H1 (cell line): ENCODE measurements around the gene TGFB2. TPM values are rescaled to one million over a fixed set of nuclear protein-coding genes. Genes with fewer than 3 reads are reported as not detected.

Experiments
- CTCF ChIA-PET: fragments of 300-600 bp; sonication (Branson Sonifier 250); formaldehyde crosslinking; loops from one replicate; lab custom pipeline; 2021; ENCODE audit not compliant: partially characterized antibody; lab: Charles Lee
- POLR2A ChIA-PET: fragments of 300-600 bp; sonication (Branson Sonifier 250); formaldehyde crosslinking; loops from one replicate; lab custom pipeline; 2021; ENCODE audit warnings: inconsistent platforms; ENCODE audit not compliant: partially characterized antibody; lab: Charles Lee
- DNase-seq, 2 experiments: peaks; one replicate each; pipeline versions ENCODE4 v3.0.0 to v3.0.0-alpha.2; 2010 to 2022; ENCODE audit warnings: low spot score in 2 of 2, low read depth in 1 of 2, mixed read lengths in 1 of 2
- FAIRE-seq: peaks from 2 replicates; lab custom pipeline; 2011; peaks lifted over from hg19 to GRCh38; lab: Jason Lieb, UNC
- H2AFZ ChIP-seq: 2 replicates; pipeline ENCODE4 v1.8.1; 2012; ENCODE audit warnings: low read length, inconsistent platforms
- H2AK5ac ChIP-seq: 2 replicates; pipeline ENCODE4 v1.6.1; 2013; ENCODE audit warnings: low read depth, low read length
- H2BK120ac ChIP-seq: replicated peaks from 2 replicates; pipeline ENCODE3; 2013; ENCODE audit warnings: low read depth, low read length, inconsistent platforms
- H2BK12ac ChIP-seq: 2 replicates; pipeline ENCODE4 v1.6.1; 2013; ENCODE audit warnings: low read depth, low read length
- H2BK15ac ChIP-seq: 2 replicates; pipeline ENCODE4 v1.6.1; 2013; ENCODE audit warnings: low read length
- H2BK20ac ChIP-seq: 2 replicates; pipeline ENCODE4 v1.6.1; 2013; ENCODE audit warnings: low read length
- H2BK5ac ChIP-seq: 2 replicates; pipeline ENCODE4 v1.6.1; 2013; ENCODE audit warnings: low read depth, low read length
- H3K14ac ChIP-seq: 2 replicates; pipeline ENCODE4 v1.6.1; 2013; ENCODE audit warnings: inconsistent platforms; ENCODE audit not compliant: insufficient read length
- H3K18ac ChIP-seq: 2 replicates; pipeline ENCODE4 v1.6.1; 2013; ENCODE audit warnings: low read length; ENCODE audit errors: extremely low read depth
- H3K23ac ChIP-seq: 2 replicates; pipeline ENCODE4 v1.6.1; 2013; ENCODE audit warnings: inconsistent platforms; ENCODE audit not compliant: insufficient read length
- H3K23me2 ChIP-seq: 2 replicates; pipeline ENCODE4 v1.6.1; 2013; ENCODE audit warnings: low read depth, low read length
- H3K27ac ChIP-seq: 2 replicates; pipeline ENCODE4 v1.6.1; 2011; ENCODE audit warnings: low read depth, low read length, inconsistent platforms
- H3K27me3 ChIP-seq, 4 experiments: replicated peaks in 1 of 4; 1 replicate in 1 of 4; 2 replicates in 3 of 4; pipeline versions ENCODE4 v1.6.1 to v1.8.1; 2011 to 2013; ENCODE audit warnings: low read length in 3 of 4, mild to moderate bottlenecking in 3 of 4, inconsistent platforms in 2 of 4, mixed read lengths in 2 of 4, moderate library complexity in 1 of 4; ENCODE audit not compliant: control insufficient read depth in 3 of 4, insufficient read depth in 3 of 4; ENCODE audit errors: extremely low read depth in 1 of 4
- H3K36me3 ChIP-seq, 4 experiments: 2 replicates each; pipeline versions ENCODE4 v1.6.1 to v1.8.1; 2011 to 2013; ENCODE audit warnings: mild to moderate bottlenecking in 4 of 4, low read length in 3 of 4, moderate library complexity in 2 of 4, control low read depth in 1 of 4, inconsistent platforms in 1 of 4; ENCODE audit not compliant: insufficient read depth in 4 of 4, control insufficient read depth in 2 of 4
- H3K4ac ChIP-seq: replicated peaks from 2 replicates; pipeline ENCODE3; 2013; ENCODE audit warnings: low read length, low read depth, mixed read lengths, inconsistent platforms; ENCODE audit not compliant: insufficient read length
- H3K4me1 ChIP-seq, 4 experiments: replicated peaks in 1 of 4; 1 replicate in 1 of 4; 2 replicates in 3 of 4; pipeline versions ENCODE4 v1.6.1 to v1.8.1; 2011 to 2013; ENCODE audit warnings: low read length in 3 of 4, inconsistent platforms in 2 of 4, mixed read lengths in 1 of 4; ENCODE audit not compliant: insufficient read depth in 4 of 4, control insufficient read depth in 3 of 4
- H3K4me2 ChIP-seq, 2 experiments: 2 replicates each; pipeline versions ENCODE4 v1.6.1 to v1.8.1; 2011 to 2013; ENCODE audit warnings: low read depth in 2 of 2, low read length in 2 of 2, control low read depth in 1 of 2, inconsistent platforms in 1 of 2, mild to moderate bottlenecking in 1 of 2; ENCODE audit not compliant: insufficient read depth in 1 of 2
- H3K4me3 ChIP-seq, 4 experiments: fragments of 200-600, 300-600 bp in 1 of 4; sonication (generic), shearing (Covaris generic), sonication (Bioruptor Twin) in 1 of 4; 2 replicates each; pipeline versions ENCODE4 v1.5.1 to v1.8.1; 2011 to 2016; ENCODE audit warnings: low read length in 4 of 4, low read depth in 3 of 4, control low read depth in 2 of 4, inconsistent platforms in 2 of 4, mild to moderate bottlenecking in 2 of 4, mixed read lengths in 1 of 4, moderate library complexity in 1 of 4; ENCODE audit not compliant: insufficient read depth in 2 of 4; ENCODE audit errors: extremely low read depth in 1 of 4
- H3K56ac ChIP-seq: replicated peaks from 2 replicates; pipeline ENCODE3; 2013; ENCODE audit warnings: low read depth, mild to moderate bottlenecking, mixed read lengths, low read length, inconsistent platforms; ENCODE audit not compliant: insufficient read length
- H3K79me1 ChIP-seq: 2 replicates; pipeline ENCODE4 v1.6.1; 2013; ENCODE audit warnings: low read depth, low read length, control low read depth
- H3K79me2 ChIP-seq, 2 experiments: 2 replicates each; pipeline versions ENCODE4 v1.6.1 to v1.8.1; 2012 to 2013; ENCODE audit warnings: low read length in 2 of 2, mild to moderate bottlenecking in 2 of 2, inconsistent platforms in 1 of 2; ENCODE audit not compliant: insufficient read depth in 2 of 2, control insufficient read depth in 1 of 2
- H3K9ac ChIP-seq, 4 experiments: replicated peaks in 1 of 4; 1 replicate in 1 of 4; 2 replicates in 3 of 4; pipeline versions ENCODE4 v1.6.1 to v1.8.1; 2011 to 2013; ENCODE audit warnings: low read depth in 3 of 4, low read length in 3 of 4, control low read depth in 2 of 4, mild to moderate bottlenecking in 2 of 4, moderate library complexity in 2 of 4, inconsistent platforms in 1 of 4; ENCODE audit errors: extremely low read depth in 1 of 4
- H3K9me3 ChIP-seq, 2 experiments: 2 replicates each; pipeline versions ENCODE4 v1.6.1 to v1.8.1; 2012 to 2013; ENCODE audit warnings: mild to moderate bottlenecking in 2 of 2, moderate library complexity in 2 of 2, control low read depth in 1 of 2, inconsistent platforms in 1 of 2, low read depth in 1 of 2, low read length in 1 of 2, mixed read lengths in 1 of 2; ENCODE audit not compliant: insufficient read depth in 2 of 2
- H4K20me1 ChIP-seq, 2 experiments: replicated peaks in 1 of 2; 2 replicates each; pipeline versions ENCODE3 to v1.8.1; 2011 to 2013; ENCODE audit warnings: inconsistent platforms in 2 of 2, low read length in 2 of 2, mild to moderate bottlenecking in 1 of 2; ENCODE audit not compliant: insufficient read depth in 2 of 2, control insufficient read depth in 1 of 2
- H4K5ac ChIP-seq: 2 replicates; pipeline ENCODE4 v1.6.1; 2013; ENCODE audit warnings: low read length, low read depth, mixed read lengths, inconsistent platforms; ENCODE audit not compliant: insufficient read length
- H4K8ac ChIP-seq: 2 replicates; pipeline ENCODE4 v1.8.0; 2013; ENCODE audit warnings: mild to moderate bottlenecking, moderate library complexity, low read length, inconsistent platforms; ENCODE audit not compliant: insufficient read depth; ENCODE audit errors: extremely low read depth
- H4K91ac ChIP-seq: replicated peaks from 2 replicates; pipeline ENCODE3; 2013; ENCODE audit warnings: low read length, mixed read lengths, inconsistent platforms; ENCODE audit not compliant: insufficient read length
- EZH2 ChIP-seq: fragments of 200-600 bp; sonication (generic); IDR thresholded peaks from 2 replicates; pipeline ENCODE4 v1.7.1; 2012; ENCODE audit warnings: low read depth, mild to moderate bottlenecking, moderate library complexity, low read length, inconsistent platforms; ENCODE audit not compliant: severe bottlenecking
- MAFK ChIP-seq: IDR thresholded peaks from 2 replicates; pipeline ENCODE4 v1.6.1; 2012; ENCODE audit warnings: low read depth, mild to moderate bottlenecking, improper control_type of control experiment, low read length
- SRF ChIP-seq: IDR thresholded peaks from 2 replicates; pipeline ENCODE4 v1.6.1; 2011; ENCODE audit warnings: mild to moderate bottlenecking, low read depth, low read length, moderate library complexity
- TEAD4 ChIP-seq: IDR thresholded peaks from 2 replicates; pipeline ENCODE4 v1.6.1; 2012; ENCODE audit warnings: low read depth, low read length, inconsistent platforms, mixed read lengths
- WGBS, 2 experiments: shearing (Covaris generic) in 1 of 2; methylation state at CpG; one replicate each; pipeline versions ENCODE4 v1.1.6 to v1.1.7; 2013 to 2015; ENCODE audit warnings: low lambda C conversion rate in 2 of 2, mixed read lengths in 2 of 2, inconsistent platforms in 1 of 2, low coverage in 1 of 2, missing lambda C conversion rate in 1 of 2; ENCODE audit not compliant: insufficient replicate concordance in 2 of 2, insufficient coverage in 1 of 2, insufficient read length in 1 of 2; ENCODE audit errors: extremely low coverage in 1 of 2, missing lambda C conversion rate in 1 of 2; 5-methylcytosine and 5-hydroxymethylcytosine counted together
- polyA plus RNA-seq, 7 experiments: library from polyadenylated mRNA; depleted of rRNA in 3 of 7; stranded (reverse) in 5 of 7; unstranded in 2 of 7; fragments of >200 nt in 5 of 7; fragments of 200-250 nt in 2 of 7; gene quantifications; 1 replicate in 5 of 7; 2 replicates in 1 of 7; 4 replicates in 1 of 7; pipeline versions ENCODE4 v1.2.1 to v1.2.3, GENCODE V29; 2011 to 2013; ENCODE audit warnings: missing spikeins in 2 of 7, mixed read lengths in 2 of 7
- total RNA-seq: library from RNA; stranded (reverse); fragmentation: NEBNext Ultra II Directional; extraction: Animal tissue kit (Norgen Biotek cat#: 25700); gene quantifications from 2 replicates; pipeline ENCODE4 v1.2.1, GENCODE V29; 2021
- TF ChIP-seq, protein P1 (sequence below): IDR thresholded peaks from 2 replicates; pipeline ENCODE4 v1.6.1; 2012; ENCODE audit warnings: inconsistent platforms

Gene TGFB2
- total and polyA plus RNA-seq, 2 of the 8 experiments (the other 6 are each of a cell fraction or from before 2014, with no cell fraction given), result 0.26 to 0.84 TPM

DNA sequence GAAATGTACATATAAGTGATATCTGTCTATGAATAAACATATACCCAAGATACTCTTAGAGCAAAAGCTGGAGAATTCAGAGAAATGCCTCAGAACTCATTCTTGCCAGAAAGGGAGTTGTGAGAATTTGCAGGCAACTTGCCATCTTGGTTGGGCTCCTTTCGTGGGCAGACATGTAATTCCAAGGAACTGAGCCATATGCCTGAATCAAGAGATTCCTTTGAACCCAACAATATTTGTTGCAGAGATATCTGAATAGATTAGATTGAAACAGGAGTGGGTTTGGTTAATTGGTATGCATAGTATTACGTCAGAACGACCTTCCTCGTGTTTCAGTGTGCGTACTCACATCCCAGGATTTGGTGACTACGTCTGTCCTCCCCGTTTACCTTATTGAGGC, 67.0 kb downstream of the TGFB2 start:
- Histone ChIP-seq H4K20me1 (no peaks in the 10 kb centered on the region), H3K4me2 (no peak overlapping the region), H3K4ac (no peak overlapping the region), H3K27me3 (no peaks in the 10 kb centered on the region), H2BK20ac (no peak overlapping the region), H3K14ac (no peak overlapping the region), H2BK12ac (no peak overlapping the region), H2BK120ac (no peak overlapping the region), H3K79me1 (no peaks in the 10 kb centered on the region), H3K23me2 (no peaks in the 10 kb centered on the region), H3K4me3 (no peak overlapping the region), H2BK5ac (no peak overlapping the region), H4K91ac (no peak overlapping the region), H3K4me1 (no peaks in the 10 kb centered on the region), H2AK5ac (no peak overlapping the region), H3K9me3 (no peaks in the 10 kb centered on the region), H4K8ac (no peak overlapping the region), H3K9ac (no peak overlapping the region), H3K23ac (no peak overlapping the region), H3K18ac (no peak overlapping the region), H4K5ac (no peak overlapping the region), H3K36me3 (no peaks in the 10 kb centered on the region), H3K27ac (no peak overlapping the region), H2AFZ (no peak overlapping the region), H2BK15ac (no peak overlapping the region), H3K56ac (no peak overlapping the region), H3K79me2 (no peaks in the 10 kb centered on the region)
- DNase-seq, result no peak
- ChIA-PET CTCF (interaction anchor here (1.1 kb wide), 1 partner anchor 974 kb away, joined by 3 read pairs; no protein-coding TSS in a partner anchor), POLR2A (no interaction called here)
- no peak for FAIRE-seq
- WGBS, 2 experiments, result 88% methylated on average over 7 of the region's 7 CpGs; no CpG with 5 or more reads in 1 of the 2 experiments
- TF ChIP-seq TEAD4 (no peak), SRF (no peak), MAFK (no peak), EZH2 (no peak)
- TF ChIP-seq, protein P1, sequence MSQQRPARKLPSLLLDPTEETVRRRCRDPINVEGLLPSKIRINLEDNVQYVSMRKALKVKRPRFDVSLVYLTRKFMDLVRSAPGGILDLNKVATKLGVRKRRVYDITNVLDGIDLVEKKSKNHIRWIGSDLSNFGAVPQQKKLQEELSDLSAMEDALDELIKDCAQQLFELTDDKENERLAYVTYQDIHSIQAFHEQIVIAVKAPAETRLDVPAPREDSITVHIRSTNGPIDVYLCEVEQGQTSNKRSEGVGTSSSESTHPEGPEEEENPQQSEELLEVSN, result no peak
